Astrocyte of the spinal cord (primary cell): ENCODE results near the gene SEZ6L.

Experiments
- DNase-seq: peaks from one replicate; pipeline ENCODE4 v3.0.0; 2011; ENCODE audit warnings: low read depth, low spot score
- H3K4me3 ChIP-seq: 2 replicates; pipeline ENCODE4 v1.5.1; 2011; ENCODE audit warnings: low read depth, mild to moderate bottlenecking, low read length, moderate library complexity
- in situ Hi-C: cut with HindIII; loops from 2 replicates; pipeline ENCODE4 v1.10.0; 2017; ENCODE audit warnings: low sequenced_read_pairs
- TF ChIP-seq, protein P1 (sequence below): IDR thresholded peaks from 2 replicates; pipeline ENCODE4 v1.5.1; 2012; ENCODE audit warnings: low read depth, mild to moderate bottlenecking, low read length, inconsistent platforms

SEZ6L gene

DNA sequence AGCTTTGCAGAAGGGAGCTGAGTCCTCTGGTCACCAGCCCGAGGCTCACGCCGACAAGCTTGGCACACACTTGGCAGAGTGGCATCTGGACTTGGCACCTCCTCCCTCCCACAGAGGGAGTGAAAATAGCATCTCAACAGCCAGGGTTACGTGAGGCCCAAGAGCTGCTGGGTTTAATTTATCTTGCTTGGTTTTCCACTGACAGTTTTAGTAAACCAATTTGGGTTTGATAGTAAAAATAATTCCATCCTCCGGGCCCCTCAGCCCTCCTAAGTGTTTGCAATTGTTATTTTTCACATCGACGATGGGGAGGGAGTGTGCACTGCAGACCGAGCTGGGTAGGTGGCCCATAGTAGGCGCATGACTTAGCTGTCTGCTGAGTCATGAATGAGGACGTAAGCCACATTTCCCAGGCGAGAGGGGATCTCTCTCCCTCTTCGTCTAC is 152.2 kb downstream of the SEZ6L start:
- peak; percentile 31 for DNase-seq
- in situ Hi-C loops: no loop called here
- H3K4me3 ChIP-seq: no peak overlapping the region
- TF ChIP-seq, protein P1, sequence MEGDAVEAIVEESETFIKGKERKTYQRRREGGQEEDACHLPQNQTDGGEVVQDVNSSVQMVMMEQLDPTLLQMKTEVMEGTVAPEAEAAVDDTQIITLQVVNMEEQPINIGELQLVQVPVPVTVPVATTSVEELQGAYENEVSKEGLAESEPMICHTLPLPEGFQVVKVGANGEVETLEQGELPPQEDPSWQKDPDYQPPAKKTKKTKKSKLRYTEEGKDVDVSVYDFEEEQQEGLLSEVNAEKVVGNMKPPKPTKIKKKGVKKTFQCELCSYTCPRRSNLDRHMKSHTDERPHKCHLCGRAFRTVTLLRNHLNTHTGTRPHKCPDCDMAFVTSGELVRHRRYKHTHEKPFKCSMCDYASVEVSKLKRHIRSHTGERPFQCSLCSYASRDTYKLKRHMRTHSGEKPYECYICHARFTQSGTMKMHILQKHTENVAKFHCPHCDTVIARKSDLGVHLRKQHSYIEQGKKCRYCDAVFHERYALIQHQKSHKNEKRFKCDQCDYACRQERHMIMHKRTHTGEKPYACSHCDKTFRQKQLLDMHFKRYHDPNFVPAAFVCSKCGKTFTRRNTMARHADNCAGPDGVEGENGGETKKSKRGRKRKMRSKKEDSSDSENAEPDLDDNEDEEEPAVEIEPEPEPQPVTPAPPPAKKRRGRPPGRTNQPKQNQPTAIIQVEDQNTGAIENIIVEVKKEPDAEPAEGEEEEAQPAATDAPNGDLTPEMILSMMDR: no peak

DNA sequence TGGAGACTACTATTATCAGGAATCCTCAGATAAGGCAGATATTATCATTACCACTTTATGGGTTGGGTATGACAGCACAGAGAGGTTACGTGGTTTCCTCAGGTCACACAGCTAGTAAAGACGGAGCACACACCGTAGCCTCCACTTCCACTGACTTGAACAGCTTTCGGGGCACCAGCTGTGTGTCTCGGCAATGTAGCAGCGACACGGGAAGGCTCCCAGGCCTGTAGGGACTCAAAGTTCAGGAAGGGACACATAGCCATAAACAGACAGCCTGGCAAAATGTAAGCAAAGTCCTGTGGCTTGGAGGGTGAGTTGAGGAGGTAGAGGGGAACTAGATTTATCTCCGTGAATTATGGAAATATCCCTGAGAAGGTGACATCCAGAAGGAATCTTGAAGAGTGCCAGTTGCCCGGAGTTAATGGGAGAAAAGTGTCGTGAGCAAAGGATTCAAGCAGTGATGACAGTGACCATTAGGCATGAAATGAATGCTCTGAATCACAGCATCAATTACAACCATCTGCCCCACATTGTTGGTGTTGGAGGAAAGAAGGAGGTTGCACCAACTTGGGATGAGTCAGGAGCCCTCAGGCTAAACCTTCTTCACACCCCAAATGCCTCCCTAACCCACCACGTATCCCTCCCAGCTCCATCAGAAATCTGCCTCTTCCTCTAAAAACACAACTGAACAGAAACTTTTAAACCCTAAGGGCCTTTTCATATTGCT is 153.1 kb downstream of the SEZ6L start:
- TF ChIP-seq, protein P1: no peak
- peak; percentile 53 for DNase-seq
- in situ Hi-C loops: no loop called here
- H3K4me3 ChIP-seq: no peak overlapping the region

DNA sequence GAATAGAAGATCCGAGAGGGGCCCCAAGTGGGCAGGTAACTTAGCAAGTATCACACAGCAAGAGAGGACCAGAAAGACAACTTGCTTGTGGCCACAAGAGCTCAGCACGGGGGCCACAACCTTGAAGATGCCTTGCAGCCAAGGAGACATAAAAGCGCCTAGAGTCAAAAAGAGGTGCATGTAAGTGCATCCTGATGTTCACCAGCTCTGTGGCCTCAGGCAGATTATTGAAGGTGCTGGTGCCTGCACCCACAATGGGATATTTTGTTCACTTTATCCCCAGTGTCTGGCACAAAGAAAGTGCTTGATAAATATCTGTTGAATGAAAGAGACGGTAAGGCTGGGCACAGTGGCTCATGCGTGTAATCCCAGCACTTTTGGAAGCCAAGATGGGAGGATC is 153.8 kb downstream of the SEZ6L start:
- H3K4me3 ChIP-seq: no peak overlapping the region
- in situ Hi-C loops: no loop called here
- TF ChIP-seq, protein P1: no peak
- no peak for DNase-seq

- no peak overlapping the region for H3K4me3 ChIP-seq
- in situ Hi-C loops: no loop called here
- no peak for DNase-seq
- TF ChIP-seq, protein P1: no peak
Measured at GRCh38 chr22:26324150-26324549, 154.9 kb downstream of the SEZ6L start.

GRCh38 chr22:26325641-26326040 is 156.4 kb downstream of the SEZ6L start:
- in situ Hi-C loops: no loop called here
- H3K4me3 ChIP-seq: no peak overlapping the region
- DNase-seq: no peak
- TF ChIP-seq, protein P1: no peak

GRCh38 chr22:26326803-26327202 is 157.5 kb downstream of the SEZ6L start:
- TF ChIP-seq, protein P1: no peak
- in situ Hi-C loops: no loop called here
- DNase-seq: no peak
- H3K4me3 ChIP-seq: no peak overlapping the region

DNA sequence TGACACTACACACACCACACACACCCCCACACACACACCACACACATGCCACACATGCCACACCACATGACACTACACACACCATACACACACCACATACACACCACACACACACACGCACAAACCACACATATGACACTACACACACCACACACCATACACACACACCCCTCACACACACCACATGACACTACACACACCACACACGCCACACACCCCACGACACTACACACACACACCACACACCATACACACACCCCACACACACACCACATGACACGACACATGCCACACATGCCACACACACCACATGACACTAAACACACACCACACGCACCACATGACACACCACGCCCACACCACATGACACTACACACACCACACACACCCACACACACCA is 158.0 kb downstream of the SEZ6L start:
- in situ Hi-C loops: no loop called here
- DNase-seq: no peak
- TF ChIP-seq, protein P1: no peak
- no peak overlapping the region for H3K4me3 ChIP-seq
